Forelimb muscle (tissue), 1 donor: ENCODE data around the gene ARHGAP29. TPM values are rescaled to one million over a fixed set of nuclear protein-coding genes. Genes with fewer than 3 reads are reported as not detected.

Source experiments
- DNase-seq: peaks from one replicate; pipeline ENCODE4 v3.0.0-alpha.2; 2013; ENCODE audit warnings: low read depth
- polyA plus RNA-seq: library from polyadenylated mRNA; unstranded; fragments of 120-200 nt; gene quantifications from one replicate; pipeline ENCODE4 v1.2.1, GENCODE V29; 2013; ENCODE audit not compliant: insufficient read length

The ARHGAP29 gene, protein sequence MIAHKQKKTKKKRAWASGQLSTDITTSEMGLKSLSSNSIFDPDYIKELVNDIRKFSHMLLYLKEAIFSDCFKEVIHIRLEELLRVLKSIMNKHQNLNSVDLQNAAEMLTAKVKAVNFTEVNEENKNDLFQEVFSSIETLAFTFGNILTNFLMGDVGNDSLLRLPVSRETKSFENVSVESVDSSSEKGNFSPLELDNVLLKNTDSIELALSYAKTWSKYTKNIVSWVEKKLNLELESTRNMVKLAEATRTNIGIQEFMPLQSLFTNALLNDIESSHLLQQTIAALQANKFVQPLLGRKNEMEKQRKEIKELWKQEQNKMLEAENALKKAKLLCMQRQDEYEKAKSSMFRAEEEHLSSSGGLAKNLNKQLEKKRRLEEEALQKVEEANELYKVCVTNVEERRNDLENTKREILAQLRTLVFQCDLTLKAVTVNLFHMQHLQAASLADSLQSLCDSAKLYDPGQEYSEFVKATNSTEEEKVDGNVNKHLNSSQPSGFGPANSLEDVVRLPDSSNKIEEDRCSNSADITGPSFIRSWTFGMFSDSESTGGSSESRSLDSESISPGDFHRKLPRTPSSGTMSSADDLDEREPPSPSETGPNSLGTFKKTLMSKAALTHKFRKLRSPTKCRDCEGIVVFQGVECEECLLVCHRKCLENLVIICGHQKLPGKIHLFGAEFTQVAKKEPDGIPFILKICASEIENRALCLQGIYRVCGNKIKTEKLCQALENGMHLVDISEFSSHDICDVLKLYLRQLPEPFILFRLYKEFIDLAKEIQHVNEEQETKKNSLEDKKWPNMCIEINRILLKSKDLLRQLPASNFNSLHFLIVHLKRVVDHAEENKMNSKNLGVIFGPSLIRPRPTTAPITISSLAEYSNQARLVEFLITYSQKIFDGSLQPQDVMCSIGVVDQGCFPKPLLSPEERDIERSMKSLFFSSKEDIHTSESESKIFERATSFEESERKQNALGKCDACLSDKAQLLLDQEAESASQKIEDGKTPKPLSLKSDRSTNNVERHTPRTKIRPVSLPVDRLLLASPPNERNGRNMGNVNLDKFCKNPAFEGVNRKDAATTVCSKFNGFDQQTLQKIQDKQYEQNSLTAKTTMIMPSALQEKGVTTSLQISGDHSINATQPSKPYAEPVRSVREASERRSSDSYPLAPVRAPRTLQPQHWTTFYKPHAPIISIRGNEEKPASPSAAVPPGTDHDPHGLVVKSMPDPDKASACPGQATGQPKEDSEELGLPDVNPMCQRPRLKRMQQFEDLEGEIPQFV
- polyA plus RNA-seq, result 36.2 TPM

GRCh38 chr1:94237291-94238226 lies at the start of gene ARHGAP29:
Gene ARHGAP29 (minus strand): TSS chr1:94237584. CDS start chr1:94231611, 5,973 bp downstream.
- DNase-seq, result no peak

DNA sequence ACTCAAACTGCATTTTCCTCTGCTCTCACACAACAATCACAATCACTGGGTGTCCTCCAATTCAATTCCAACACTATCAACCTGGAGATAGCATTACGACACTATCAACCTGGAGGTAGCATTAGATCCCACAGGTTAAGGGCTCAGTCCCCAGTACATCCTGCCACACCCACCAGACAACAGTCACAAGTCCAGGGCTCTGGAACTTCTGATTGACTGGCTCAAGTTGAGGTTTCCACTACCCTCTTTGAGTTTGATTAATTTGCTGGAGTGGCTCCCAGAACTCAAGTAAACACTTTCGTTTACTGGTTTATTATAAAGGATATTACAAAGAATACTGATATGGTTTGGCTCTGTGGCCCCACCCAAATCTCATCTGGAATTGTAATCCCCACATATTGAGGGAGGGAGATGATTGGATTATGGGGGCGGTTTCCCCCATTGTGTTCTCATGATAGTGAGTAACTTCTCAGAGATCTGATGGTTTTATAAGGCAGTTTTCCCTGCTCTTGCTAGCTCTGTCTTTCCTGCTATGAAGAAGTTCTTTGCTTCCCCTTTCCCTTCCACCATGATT lies 49.6 kb upstream of the ARHGAP29 start:
- DNase-seq, result no peak

DNA sequence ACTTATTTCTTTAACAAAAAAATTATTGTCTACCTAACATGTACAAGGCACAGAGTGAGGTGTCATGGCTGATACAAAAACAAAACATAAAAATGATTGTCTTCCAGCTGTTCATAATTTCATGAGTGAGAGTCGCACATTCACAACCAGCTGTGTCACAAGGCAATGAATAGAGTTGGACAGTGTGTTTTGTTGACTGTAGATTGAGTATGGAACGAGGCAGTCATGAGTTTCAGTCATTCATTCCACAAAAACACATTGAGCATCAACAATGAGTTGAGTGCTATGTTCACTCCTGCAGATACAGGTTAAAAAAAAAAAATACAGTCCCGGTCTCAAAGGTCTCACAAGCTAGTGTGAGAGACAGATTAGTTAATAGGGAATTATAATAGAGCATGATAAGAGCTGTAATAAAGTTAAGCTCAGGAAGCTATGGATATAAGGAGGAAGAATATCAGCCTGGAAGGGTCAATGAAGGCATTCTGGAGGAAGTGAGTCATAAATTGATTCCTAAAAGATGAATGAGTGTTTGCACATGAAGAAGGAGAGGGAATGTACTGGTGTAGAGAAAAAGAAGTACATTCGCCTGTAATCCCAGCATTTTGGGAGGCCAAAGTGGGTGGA lies 47.8 kb upstream of the ARHGAP29 start:
- no peak for DNase-seq

- no peak for DNase-seq
These were observed 47.1 kb upstream of the ARHGAP29 start for GRCh38 chr1:94284476-94284875.

DNA sequence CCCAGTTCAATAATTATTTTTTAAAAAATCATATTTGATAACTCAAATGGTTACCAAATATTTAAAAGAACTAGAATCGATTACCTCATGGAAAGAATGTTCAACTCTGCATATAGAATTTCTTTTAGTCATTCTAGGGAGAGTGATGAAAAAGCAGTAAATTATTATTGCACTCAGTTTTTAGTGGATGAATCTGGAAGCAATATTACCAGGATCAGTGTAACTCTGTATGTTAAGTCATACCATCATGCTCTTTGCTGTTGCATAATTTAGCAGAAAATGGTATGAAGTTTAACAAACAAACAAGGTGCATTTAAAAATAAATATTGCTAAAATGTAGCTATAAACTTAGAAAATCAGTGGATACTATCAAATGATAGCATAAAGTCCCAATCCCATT lies 46.1 kb upstream of the ARHGAP29 start:
- no peak for DNase-seq

- no peak for DNase-seq
These were observed 44.8 kb upstream of the ARHGAP29 start for GRCh38 chr1:94282143-94282711.

- no peak for DNase-seq
These were observed 44.2 kb upstream of the ARHGAP29 start for GRCh38 chr1:94281361-94282142.

GRCh38 chr1:94280541-94280940 lies 43.2 kb upstream of the ARHGAP29 start:
- DNase-seq, result no peak

GRCh38 chr1:94279462-94279861 lies 42.1 kb upstream of the ARHGAP29 start:
- no peak for DNase-seq

DNA sequence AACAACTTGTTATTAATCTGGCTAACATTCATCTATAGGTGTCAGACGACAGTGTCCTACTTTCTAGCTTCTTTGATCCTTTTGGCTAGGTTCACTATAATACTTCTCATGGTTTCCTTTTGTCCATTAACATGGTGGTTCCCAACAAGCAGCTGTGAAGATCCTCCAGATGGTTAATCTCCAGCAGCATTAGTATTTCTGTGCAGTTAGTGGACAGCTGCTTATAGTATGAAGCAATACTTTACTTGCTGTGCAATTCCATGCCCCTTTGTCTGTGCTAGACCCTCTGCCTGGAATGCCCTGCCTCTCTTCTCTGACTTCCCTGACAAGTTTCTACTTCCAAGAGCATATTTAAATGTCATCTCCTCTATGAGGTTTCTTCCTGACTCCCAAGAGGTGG lies 41.7 kb upstream of the ARHGAP29 start:
- no peak for DNase-seq

DNA sequence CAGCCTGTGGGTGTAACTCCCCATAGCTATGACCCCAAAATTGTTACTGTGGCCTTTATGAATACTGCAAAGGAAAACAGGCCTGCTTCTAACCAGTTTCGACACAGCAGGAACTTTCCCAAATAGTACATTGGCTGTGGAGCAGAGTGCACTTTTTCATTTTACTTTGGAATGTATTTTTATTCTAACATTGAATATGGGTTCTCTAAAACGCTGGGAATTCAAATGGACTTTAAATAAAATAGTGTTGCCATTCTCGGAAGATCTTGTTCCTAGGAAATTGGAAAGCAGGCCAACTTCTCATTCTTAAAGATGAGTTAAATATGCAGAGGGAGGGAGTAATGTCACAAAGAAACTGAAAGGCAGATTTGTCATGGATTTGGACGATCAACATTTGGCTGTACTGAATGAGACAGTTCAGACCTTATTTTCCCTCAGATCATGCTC lies 39.6 kb upstream of the ARHGAP29 start:
- DNase-seq, result no peak

DNA sequence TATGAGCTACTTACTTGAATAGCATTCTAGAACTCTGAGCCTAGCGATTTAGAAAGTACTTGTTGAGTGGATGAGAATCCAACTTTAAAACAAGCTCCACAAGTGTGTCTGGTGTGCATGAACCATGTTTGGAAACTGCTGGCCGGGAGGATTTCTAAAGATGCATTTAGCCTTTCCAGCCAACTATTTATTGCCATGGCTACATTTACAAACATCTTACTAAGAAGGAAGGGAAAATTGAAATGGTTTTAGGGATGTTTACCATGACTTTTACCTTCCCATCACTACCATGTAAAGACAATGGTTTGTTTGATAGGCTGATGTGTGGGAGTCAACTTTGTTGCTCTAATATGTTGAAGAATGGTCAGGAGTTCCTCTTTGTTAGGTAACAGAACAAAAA lies 37.7 kb upstream of the ARHGAP29 start:
- no peak for DNase-seq

GRCh38 chr1:94274561-94274960 lies 37.2 kb upstream of the ARHGAP29 start:
- DNase-seq, result no peak

DNA sequence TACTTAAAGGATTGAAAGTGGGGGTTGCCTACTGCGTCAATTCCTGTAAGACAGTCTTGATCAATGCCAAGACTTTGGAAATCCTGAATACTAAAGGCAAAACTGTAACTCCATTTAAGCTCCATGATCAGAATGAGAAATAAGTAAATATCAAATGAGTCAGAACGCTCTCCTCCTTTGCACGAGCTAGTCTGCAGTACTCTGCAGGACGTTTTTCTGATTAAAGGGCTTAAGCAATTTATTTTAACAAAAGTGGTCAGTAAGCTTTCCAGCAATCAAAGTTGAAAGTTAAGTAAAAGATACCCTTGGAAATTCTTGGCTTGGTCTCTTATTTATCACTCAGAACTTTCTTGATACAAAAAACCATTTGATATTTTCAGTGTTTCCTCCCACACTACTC lies 35.7 kb upstream of the ARHGAP29 start:
- no peak for DNase-seq

DNA sequence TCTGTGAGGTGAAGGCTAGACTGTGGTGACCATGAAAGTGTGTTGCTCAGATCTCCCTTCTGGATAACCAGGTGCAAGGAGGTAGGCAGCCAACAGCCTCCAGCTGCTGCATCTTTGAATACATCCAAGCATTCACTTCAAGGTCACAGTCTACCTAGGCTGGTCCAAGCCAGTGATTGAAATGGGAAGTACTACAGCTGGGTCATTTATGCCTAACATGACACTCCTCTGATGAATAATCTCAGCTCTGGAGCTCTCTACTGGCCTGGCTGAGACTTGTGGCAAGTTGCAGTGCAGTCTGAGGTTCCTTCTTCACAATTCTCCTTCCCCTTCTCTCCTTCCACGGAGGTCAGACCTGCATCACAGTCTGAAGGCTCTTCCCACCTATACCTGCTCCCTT lies 35.0 kb upstream of the ARHGAP29 start:
- no peak for DNase-seq

- no peak for DNase-seq
These were observed 34.0 kb upstream of the ARHGAP29 start for GRCh38 chr1:94271373-94271772.

- DNase-seq, result no peak
These were observed 33.4 kb upstream of the ARHGAP29 start for GRCh38 chr1:94270801-94271203.

DNA sequence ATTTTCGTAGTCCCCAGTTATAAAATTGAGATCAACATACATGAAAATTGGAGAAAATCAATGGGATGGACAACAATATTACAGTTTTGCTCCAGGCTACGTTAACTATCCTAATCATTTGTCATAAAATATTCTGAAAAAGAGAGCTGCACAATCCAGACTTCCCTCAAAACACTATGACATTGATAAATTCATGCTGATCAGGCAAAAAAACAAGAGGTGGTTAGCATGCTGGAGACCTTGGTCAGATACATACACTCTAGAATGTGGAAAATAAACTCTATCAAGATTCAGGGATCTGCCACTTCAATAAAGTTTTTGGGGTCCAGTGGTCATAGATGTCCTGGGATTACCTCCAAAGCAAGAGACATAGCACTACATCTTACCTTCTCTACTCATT lies 32.5 kb upstream of the ARHGAP29 start:
- DNase-seq, result no peak

DNA sequence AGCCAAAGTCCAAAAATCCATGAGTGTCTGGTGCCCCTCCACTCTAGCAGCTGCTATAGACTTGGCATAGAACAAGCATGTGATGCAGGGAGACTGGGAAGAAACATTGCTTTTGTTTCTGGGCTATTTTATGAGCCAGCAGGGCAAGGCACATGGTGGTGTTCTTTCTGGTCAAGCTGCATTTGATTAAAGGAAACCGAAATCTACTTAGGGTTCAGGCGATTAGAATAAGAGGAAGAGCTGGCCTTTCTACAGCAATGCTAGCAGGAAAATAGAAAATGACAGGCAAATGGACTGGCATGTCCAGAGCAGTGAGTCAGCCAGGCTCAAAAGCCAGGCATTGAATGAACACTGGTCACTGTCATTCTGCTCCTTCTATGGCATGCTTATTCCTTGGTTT lies 28.5 kb upstream of the ARHGAP29 start:
- DNase-seq, result no peak
